Epithelial cell of esophagus (primary cell): Measurements from ENCODE around the gene WBP2.

Experiments used
- DNase-seq: peaks from one replicate; pipeline ENCODE4 v3.0.0; 2010; ENCODE audit warnings: low read depth
- H3K4me3 ChIP-seq: 2 replicates; pipeline ENCODE4 v1.5.1; 2011; ENCODE audit warnings: mild to moderate bottlenecking, low read length, control low read depth
- CTCF ChIP-seq: IDR thresholded peaks from 2 replicates; pipeline ENCODE4 v1.5.1; 2011; ENCODE audit warnings: low read depth, mild to moderate bottlenecking, low read length, control low read depth, inconsistent platforms; ENCODE audit not compliant: insufficient read depth; ENCODE audit errors: missing control alignments

WBP2 gene

GRCh38 chr17:75837899-75838298 is 17.2 kb downstream of the WBP2 start:
- no peak overlapping the region for H3K4me3 ChIP-seq
- TF ChIP-seq CTCF, result no peak
- no peak for DNase-seq

GRCh38 chr17:75836605-75837004 is 18.5 kb downstream of the WBP2 start:
- TF ChIP-seq CTCF, result no peak
- no peak overlapping the region for H3K4me3 ChIP-seq
- no peak for DNase-seq

GRCh38 chr17:75835654-75835987 is 19.5 kb downstream of the WBP2 start:
- TF ChIP-seq CTCF, result no peak
- H3K4me3 ChIP-seq, result no peak overlapping the region
- DNase-seq, result no peak

GRCh38 chr17:75834928-75835653 is 20.0 kb downstream of the WBP2 start:
- no peak for TF ChIP-seq CTCF
- DNase-seq, result no peak
- no peak overlapping the region for H3K4me3 ChIP-seq

GRCh38 chr17:75834279-75834920 is 20.7 kb downstream of the WBP2 start:
- no peak for DNase-seq
- no peak for TF ChIP-seq CTCF
- H3K4me3 ChIP-seq, result no peak overlapping the region

DNA sequence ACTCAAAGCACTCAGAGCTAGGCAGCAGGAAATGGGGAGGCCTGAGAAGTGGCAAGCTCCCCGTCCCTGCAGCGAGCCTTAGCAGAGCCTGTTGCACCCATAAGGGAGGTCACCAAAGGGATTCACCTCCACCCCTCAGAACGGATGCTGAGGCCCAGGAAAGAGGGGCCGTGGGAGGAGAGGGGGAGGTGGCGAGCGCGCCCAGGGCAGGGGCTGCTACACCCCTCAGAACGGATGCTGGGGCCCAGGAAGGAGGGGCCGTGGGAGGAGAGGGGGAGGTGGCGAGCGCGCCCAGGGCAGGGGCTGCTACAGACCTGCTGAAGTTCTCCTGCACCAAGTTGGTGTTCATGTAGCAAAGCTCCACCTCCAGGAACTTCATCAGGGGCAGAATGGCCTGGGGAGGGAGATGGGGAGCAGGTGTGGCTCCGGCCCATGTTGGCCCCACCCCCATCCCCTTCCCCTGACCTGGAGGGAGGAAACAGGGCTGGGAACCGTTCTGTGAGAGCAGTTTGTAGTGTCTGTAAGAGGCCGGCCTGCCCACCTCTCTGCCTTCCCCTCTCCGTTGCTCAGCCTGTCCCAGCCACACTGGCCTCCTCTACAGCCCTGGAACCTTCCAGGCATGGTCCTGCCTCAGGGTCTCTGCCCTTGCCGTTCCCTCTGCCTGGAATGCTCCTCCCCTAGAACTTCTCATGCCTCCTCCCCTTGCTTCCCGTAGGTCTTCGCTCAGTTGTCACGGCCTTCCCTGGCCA is 22.3 kb downstream of the WBP2 start:
- no peak for DNase-seq
- H3K4me3 ChIP-seq, result no peak overlapping the region
- no peak for TF ChIP-seq CTCF

DNA sequence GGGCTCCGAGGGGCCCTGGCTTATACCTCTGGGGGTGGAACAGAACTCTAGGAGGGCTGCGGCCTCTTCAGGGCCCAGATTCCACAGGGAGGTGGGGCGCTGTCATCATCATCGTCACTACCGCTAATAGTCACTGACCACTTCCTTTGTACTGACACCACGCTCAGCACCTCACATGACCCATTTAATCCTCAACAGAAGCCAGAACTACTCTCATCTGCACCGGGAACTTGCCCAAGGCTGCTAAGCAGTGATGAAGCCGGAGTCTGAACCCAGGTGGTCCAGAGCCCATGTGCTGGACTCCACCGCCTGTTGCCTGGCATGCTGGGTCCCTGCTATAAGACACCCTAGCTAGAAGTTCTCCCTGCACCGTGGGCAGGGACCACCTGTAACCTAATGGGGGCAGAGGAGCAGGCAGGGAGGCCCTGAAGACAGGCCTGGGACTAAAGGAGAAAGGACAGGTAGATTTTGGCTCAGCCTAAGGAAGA is 22.9 kb downstream of the WBP2 start:
- peak; percentile 61 for DNase-seq
- no peak for TF ChIP-seq CTCF
- H3K4me3 ChIP-seq, result no peak overlapping the region
